ENCODE data around the gene SCYL1. TPM values are rescaled to one million over a fixed set of nuclear protein-coding genes. Genes with fewer than 3 reads are reported as not detected.

The SCYL1 gene
- total and polyA plus RNA-seq, 2 of the 4 experiments (the other 2 are of a cell fraction) = 96.4 to 150 TPM

GRCh38 chr11:65478388-65479183, 46.3 kb upstream of the SCYL1 start (continued):
- TF ChIP-seq SMC3 (IDR thresholded peaks at IDR 0.05; ENCODE audit: low read depth, low read length) = peak; percentile 7; the same call in 1 of the 2 replicates
- no peak for TF ChIP-seq RAD21 (IDR thresholded peaks at IDR 0.05; ENCODE audit: low read length)

All from IMR-90 (cell line).